Duodenal mucosa (tissue), 2 donors: ENCODE data around the gene TTC7B.

Experiments used
- H3K27ac ChIP-seq: one replicate; pipeline ENCODE4 v1.7.0; 2013; ENCODE audit warnings: low read depth, low read length
- H3K27me3 ChIP-seq, 2 donors: one replicate each; pipeline ENCODE4 v1.7.0; 2013; ENCODE audit warnings: low read length in 2 of 2, control low read depth in 1 of 2; ENCODE audit not compliant: insufficient read depth in 2 of 2, control insufficient read depth in 1 of 2
- H3K36me3 ChIP-seq, 2 donors: one replicate each; pipeline ENCODE4 v1.7.0; 2013; ENCODE audit warnings: low read length in 2 of 2, control low read depth in 1 of 2; ENCODE audit not compliant: insufficient read depth in 2 of 2, control insufficient read depth in 1 of 2
- H3K4me1 ChIP-seq, 2 donors: one replicate each; pipeline ENCODE4 v1.7.0; 2013; ENCODE audit warnings: low read length in 2 of 2, control low read depth in 1 of 2; ENCODE audit not compliant: insufficient read depth in 2 of 2, control insufficient read depth in 1 of 2
- H3K4me3 ChIP-seq, 2 donors: one replicate each; pipeline ENCODE4 v1.7.0; 2013; ENCODE audit warnings: low read length in 2 of 2, low read depth in 1 of 2
- H3K9ac ChIP-seq, 2 donors: one replicate each; pipeline ENCODE4 v1.7.0; 2013; ENCODE audit warnings: low read length in 2 of 2, low read depth in 1 of 2
- H3K9me3 ChIP-seq, 2 donors: one replicate each; pipeline ENCODE4 v1.7.0; 2013; ENCODE audit warnings: low read length in 2 of 2, control low read depth in 1 of 2; ENCODE audit not compliant: control insufficient read depth in 1 of 2

TTC7B gene

GRCh38 chr14:90587918-90588317, 228.3 kb downstream of the TTC7B start:
- no peak overlapping the region for H3K9ac ChIP-seq
- peaks cover 0 to 7% of the 10 kb centered on the region in 2 donors for H3K36me3 ChIP-seq
- no peaks in the 10 kb centered on the region for H3K9me3 ChIP-seq
- no peaks in the 10 kb centered on the region for H3K27me3 ChIP-seq
- no peak overlapping the region for H3K4me3 ChIP-seq
- H3K27ac ChIP-seq, result no peak overlapping the region
- H3K4me1 ChIP-seq, result no peaks in the 10 kb centered on the region

- no peaks in the 10 kb centered on the region for H3K9me3 ChIP-seq
- H3K36me3 ChIP-seq, result peaks cover 0 to 7% of the 10 kb centered on the region in 2 donors
- no peaks in the 10 kb centered on the region for H3K27me3 ChIP-seq
- H3K4me1 ChIP-seq, result no peaks in the 10 kb centered on the region
- H3K9ac ChIP-seq, result no peak overlapping the region
- H3K4me3 ChIP-seq, result no peak overlapping the region
- no peak overlapping the region for H3K27ac ChIP-seq
These were observed 228.8 kb downstream of the TTC7B start for GRCh38 chr14:90587252-90587910.

GRCh38 chr14:90585106-90585505, 231.1 kb downstream of the TTC7B start:
- no peak overlapping the region for H3K4me3 ChIP-seq
- H3K4me1 ChIP-seq, result no peaks in the 10 kb centered on the region
- no peak overlapping the region for H3K9ac ChIP-seq
- H3K36me3 ChIP-seq, result peaks cover 0 to 3% of the 10 kb centered on the region in 2 donors
- no peaks in the 10 kb centered on the region for H3K27me3 ChIP-seq
- no peak overlapping the region for H3K27ac ChIP-seq
- H3K9me3 ChIP-seq, result no peaks in the 10 kb centered on the region

- no peak overlapping the region for H3K4me3 ChIP-seq
- no peaks in the 10 kb centered on the region for H3K4me1 ChIP-seq
- H3K9me3 ChIP-seq, result no peaks in the 10 kb centered on the region
- H3K27ac ChIP-seq, result no peak overlapping the region
- H3K36me3 ChIP-seq, result peaks cover 0 to 3% of the 10 kb centered on the region in 2 donors
- H3K9ac ChIP-seq, result no peak overlapping the region
- no peaks in the 10 kb centered on the region for H3K27me3 ChIP-seq
These were observed 232.2 kb downstream of the TTC7B start for GRCh38 chr14:90583916-90584605.

- Histone ChIP-seq H3K27ac (no peak overlapping the region), H3K4me3 (no peak overlapping the region), H3K36me3 (peaks cover 0 to 3% of the 10 kb centered on the region in 2 donors), H3K9ac (no peak overlapping the region), H3K27me3 (no peaks in the 10 kb centered on the region), H3K4me1 (no peaks in the 10 kb centered on the region), H3K9me3 (no peaks in the 10 kb centered on the region)
These were observed 232.8 kb downstream of the TTC7B start for GRCh38 chr14:90583427-90583826.

GRCh38 chr14:90582166-90582565, 234.1 kb downstream of the TTC7B start:
- Histone ChIP-seq H3K9ac (no peak overlapping the region), H3K4me3 (no peak overlapping the region), H3K27me3 (no peaks in the 10 kb centered on the region), H3K27ac (no peak overlapping the region), H3K9me3 (no peaks in the 10 kb centered on the region), H3K4me1 (no peaks in the 10 kb centered on the region), H3K36me3 (peaks cover 0 to 3% of the 10 kb centered on the region in 2 donors)

- no peak overlapping the region for H3K9ac ChIP-seq
- H3K4me1 ChIP-seq, result no peaks in the 10 kb centered on the region
- peaks cover 0 to under 1% of the 10 kb centered on the region in 2 donors for H3K36me3 ChIP-seq
- H3K4me3 ChIP-seq, result no peak overlapping the region
- H3K27me3 ChIP-seq, result no peaks in the 10 kb centered on the region
- H3K9me3 ChIP-seq, result no peaks in the 10 kb centered on the region
- H3K27ac ChIP-seq, result no peak overlapping the region
These were observed 234.5 kb downstream of the TTC7B start for GRCh38 chr14:90581745-90582144.

- no peaks in the 10 kb centered on the region for H3K4me1 ChIP-seq
- no peak overlapping the region for H3K27ac ChIP-seq
- no peak overlapping the region for H3K9ac ChIP-seq
- H3K36me3 ChIP-seq, result no peaks in the 10 kb centered on the region
- no peaks in the 10 kb centered on the region for H3K9me3 ChIP-seq
- no peak overlapping the region for H3K4me3 ChIP-seq
- H3K27me3 ChIP-seq, result no peaks in the 10 kb centered on the region
These were observed 235.6 kb downstream of the TTC7B start for GRCh38 chr14:90580377-90581335.

- Histone ChIP-seq H3K27ac (no peak overlapping the region), H3K9ac (no peak overlapping the region), H3K27me3 (no peaks in the 10 kb centered on the region), H3K36me3 (no peaks in the 10 kb centered on the region), H3K4me3 (no peak overlapping the region), H3K9me3 (no peaks in the 10 kb centered on the region), H3K4me1 (no peaks in the 10 kb centered on the region)
These were observed 236.4 kb downstream of the TTC7B start for GRCh38 chr14:90579816-90580215.

- Histone ChIP-seq H3K27ac (no peak overlapping the region), H3K4me3 (no peak overlapping the region), H3K9ac (no peak overlapping the region), H3K4me1 (no peaks in the 10 kb centered on the region), H3K9me3 (no peaks in the 10 kb centered on the region), H3K36me3 (no peaks in the 10 kb centered on the region), H3K27me3 (no peaks in the 10 kb centered on the region)
These were observed 237.1 kb downstream of the TTC7B start for GRCh38 chr14:90579088-90579487.
